Fibroblast of skin of back (primary cell): Measurements from ENCODE around the gene CARD19.
A peak's percentile ranks its signal among the peaks of the same experiment; 100 is the strongest.
"Not testable (repeated sequence)": the region's sequence is repeated elsewhere in the genome, so short reads cannot be mapped to it uniquely, and the experiment has no call there.

Source experiments
- DNase-seq: peaks from one replicate; pipeline ENCODE4 v3.0.0-alpha.2; 2013

CARD19 gene

DNA sequence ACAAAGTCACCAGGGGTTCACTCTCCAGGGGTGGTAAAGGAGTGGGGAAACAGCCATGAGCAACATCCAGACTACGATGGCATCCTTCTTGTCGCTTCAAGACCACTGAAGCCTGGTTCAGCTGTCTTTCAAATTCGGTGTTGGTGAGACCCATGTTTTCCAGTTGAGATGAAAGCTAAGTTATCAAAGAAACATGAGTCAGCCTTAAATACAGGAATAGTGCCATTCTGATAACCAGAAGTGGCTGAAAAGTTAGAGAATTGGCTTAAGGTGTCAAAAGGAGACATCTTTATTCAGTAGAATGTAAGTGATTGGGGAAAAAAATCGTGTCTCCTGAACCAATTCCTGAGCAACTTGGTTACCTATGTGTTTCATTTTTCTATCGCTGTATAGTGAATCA, 7.0 kb upstream of the CARD19 start:
- no peak for DNase-seq

- no peak for DNase-seq
These were observed 6.5 kb upstream of the CARD19 start for GRCh38 chr9:93089481-93089991.

DNA sequence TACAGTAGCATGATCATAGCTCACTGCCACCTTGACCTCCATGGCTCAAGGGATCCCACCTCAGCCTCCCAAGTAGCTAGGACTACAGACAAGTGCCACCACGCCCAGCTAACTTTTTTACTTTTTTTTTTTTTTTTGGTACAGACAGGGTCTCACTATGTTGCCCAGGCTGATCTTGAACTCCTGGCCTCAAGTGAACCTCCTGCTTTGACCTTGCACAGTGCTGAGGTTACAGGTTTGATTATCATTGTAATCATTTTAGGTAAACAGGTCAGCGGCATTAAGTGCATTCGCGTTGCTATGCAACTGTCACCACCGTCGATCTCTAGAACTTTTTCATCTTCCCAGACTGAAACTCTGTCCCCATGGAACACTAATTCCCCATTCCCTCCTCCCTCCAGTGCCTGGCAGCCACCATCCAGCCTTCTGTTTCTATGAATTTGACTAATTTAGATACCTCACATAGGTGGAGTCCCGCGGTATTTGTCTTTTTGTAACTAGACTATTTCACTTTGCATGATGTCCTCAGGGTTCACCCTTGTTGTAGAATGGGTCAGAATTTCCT, 5.8 kb upstream of the CARD19 start:
- no peak for DNase-seq

- no peak for DNase-seq
These were observed 5.0 kb upstream of the CARD19 start for GRCh38 chr9:93091056-93091452.

GRCh38 chr9:93091453-93092081, 4.5 kb upstream of the CARD19 start:
- peak; percentile 69 for DNase-seq

GRCh38 chr9:93092251-93092991, 3.6 kb upstream of the CARD19 start:
- DNase-seq: no peak

DNA sequence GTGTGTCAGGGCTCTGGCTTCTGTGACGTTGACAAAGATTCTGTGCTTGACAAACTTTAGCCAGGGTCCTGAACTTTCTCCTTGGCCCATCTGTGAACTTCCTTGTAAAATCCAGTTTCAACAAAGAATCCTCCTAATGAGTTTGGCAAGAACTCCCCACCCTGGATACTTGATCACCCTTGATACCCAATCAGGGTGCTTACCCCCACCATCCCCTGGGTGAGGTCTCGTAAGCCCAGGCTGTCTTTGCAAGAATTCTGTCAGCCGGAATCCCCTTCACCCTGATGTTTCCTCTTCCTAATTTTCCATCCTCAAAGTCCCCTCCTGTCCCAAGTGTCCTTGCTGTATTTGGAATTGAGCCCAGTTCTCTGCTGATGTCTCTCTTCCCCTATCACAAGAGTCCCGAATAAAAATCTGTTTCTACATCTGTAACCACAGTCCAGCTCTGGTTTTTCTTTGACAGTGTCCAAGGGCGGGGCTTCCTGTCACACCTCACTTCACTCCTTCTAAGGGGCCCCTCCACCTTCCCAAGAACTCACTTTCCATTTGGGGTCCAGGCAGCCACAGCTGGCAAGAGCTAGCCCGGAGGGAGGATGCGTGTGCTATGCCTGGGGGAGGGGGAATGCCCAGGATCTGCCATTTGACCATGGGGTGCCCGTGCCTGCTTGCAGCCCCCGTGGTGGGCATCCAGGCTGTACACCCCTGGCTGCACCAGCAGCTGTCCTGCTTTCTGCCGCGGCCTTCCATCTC, 2.7 kb upstream of the CARD19 start:
- no peak for DNase-seq

GRCh38 chr9:93093877-93094657, 1.9 kb upstream of the CARD19 start:
- no peak for DNase-seq

- no peak for DNase-seq
These were observed 1.3 kb upstream of the CARD19 start for GRCh38 chr9:93094658-93095204.

- peak; percentile 96 for DNase-seq
These were observed 549 bp upstream of the CARD19 start for GRCh38 chr9:93095205-93096130.

DNA sequence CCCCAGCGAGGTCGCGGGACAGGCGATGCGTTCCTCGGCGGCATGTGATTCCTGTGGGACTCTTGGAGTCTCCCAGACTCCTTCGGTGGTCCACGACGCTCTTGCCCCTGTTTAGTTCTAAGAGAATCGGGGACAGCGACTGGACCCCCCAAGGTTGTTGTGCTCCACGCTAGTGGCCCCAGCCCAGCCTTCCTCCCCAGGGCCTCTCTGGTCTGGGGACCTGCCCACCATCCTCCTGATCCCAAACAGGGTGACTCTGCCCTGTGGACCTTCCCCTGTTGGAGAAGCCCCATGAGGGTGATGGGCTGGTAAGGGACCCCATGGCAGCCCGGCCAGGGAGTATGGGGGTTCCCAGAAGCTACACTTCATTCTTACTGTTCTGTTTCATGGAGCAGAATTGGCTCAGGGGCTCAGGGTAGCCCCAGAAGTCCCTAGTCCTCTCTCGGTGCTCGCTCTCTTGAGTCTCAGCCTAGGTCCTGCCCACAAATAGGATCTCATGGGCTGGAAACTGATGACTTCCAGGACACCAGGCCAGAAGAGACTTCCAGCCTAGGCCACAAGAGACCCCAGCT, 880 bp downstream of the CARD19 start:
- no peak for DNase-seq

DNA sequence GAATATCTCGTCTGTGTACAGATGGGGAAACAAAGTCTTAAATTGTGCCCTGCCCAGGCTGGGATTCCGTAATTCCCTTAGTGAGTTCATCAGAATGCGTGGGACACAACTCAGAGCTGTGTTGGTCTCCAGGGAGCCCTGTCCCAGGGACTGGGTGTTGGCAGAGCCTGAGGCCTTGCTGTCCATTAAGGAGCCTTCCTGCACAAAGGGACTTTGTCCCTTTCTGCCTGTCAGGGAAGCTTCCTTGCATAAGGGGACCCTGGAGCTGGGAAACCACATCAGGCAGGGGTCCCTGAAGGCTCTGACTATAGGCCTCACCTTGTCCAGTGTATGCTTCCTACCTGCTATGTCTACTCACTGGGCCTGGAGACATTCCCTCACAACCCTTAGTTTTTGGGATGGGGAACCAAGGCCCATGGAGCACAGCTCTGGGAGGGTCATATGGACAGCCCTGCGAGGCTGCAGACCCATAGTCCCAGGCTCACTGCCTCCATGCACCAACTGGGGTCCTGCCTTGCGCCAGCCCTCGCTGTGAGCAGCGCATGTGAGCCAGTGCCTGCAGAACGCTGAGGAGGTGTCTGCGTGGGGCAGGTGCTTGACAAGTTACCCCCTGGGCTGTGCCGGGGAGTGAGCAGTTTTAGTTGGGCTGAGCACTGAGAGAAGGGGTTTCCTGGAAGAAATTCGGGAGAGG, 1.6 kb downstream of the CARD19 start:
- no peak for DNase-seq

GRCh38 chr9:93098236-93098946, 2.4 kb downstream of the CARD19 start:
- DNase-seq: peak; percentile 95

- no peak for DNase-seq
These were observed 3.7 kb downstream of the CARD19 start for GRCh38 chr9:93099551-93100275.

- DNase-seq: no peak
These were observed 4.2 kb downstream of the CARD19 start for GRCh38 chr9:93100276-93100636.

GRCh38 chr9:93101086-93101485, 5.1 kb downstream of the CARD19 start:
- not testable (repeated sequence) for DNase-seq

- DNase-seq: no peak
These were observed 9.6 kb downstream of the CARD19 start for GRCh38 chr9:93105620-93106019.

DNA sequence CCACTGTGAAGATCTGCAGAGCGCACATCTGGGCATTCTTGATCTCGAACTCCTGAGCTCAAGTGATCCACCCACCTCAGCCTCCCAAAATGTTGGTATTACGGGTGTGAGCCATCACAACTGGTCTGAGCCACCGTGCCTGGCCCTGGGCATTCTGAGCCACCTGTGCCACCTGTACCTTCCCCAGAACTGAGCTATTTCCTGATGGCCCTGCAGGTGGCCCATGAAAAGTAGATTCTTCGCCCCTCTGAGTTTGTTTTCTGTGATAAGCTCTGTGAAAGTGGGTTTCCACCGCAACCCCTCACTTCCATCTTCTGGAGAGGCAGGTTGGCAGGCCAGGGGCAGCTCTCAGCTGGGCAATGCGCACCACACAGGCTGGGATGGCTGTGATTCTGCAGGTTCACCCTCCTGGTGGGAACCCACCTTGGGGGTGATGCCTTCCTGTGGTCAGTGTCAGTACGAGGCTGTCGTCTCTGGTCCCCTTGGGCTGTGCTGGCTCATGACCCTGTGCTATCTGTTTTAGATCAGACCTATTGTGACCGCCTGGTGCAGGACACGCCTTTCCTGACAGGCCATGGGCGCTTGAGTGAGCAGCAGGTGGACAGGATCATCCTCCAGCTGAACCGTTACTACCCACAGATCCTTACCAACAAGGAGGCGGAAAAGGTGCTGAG, 11.3 kb downstream of the CARD19 start:
- DNase-seq: no peak
